OCI-LY3 (cell line): ENCODE results near the gene APOL4.

Experiments
- H2AFZ ChIP-seq: fragments of 200-600, 300-600 bp; shearing (Covaris generic); 2 replicates; pipeline ENCODE4 v1.6.0; 2014; ENCODE audit warnings: antibody characterized with exemption, low read depth, low read length
- H3K27ac ChIP-seq: fragments of 200-600, 300-600 bp; sonication (generic); 2 replicates; pipeline ENCODE4 v1.5.1; 2014; ENCODE audit warnings: mild to moderate bottlenecking, low read length, moderate library complexity, mixed read lengths
- H3K27me3 ChIP-seq: fragments of 200-600, 300-600 bp; sonication (generic); 2 replicates; pipeline ENCODE4 v1.6.1; 2014; ENCODE audit warnings: low read depth, low read length, mixed read lengths
- H3K36me3 ChIP-seq: fragments of 200-600, 300-600 bp; sonication (generic); replicated peaks from 2 replicates; pipeline ENCODE3; 2014; ENCODE audit warnings: low read depth, low read length, mixed read lengths
- H3K4me1 ChIP-seq: fragments of 300-600, 200-600 bp; sonication (generic); 2 replicates; pipeline ENCODE4 v1.6.1; 2014; ENCODE audit warnings: low read length, mixed read lengths
- H3K4me2 ChIP-seq: fragments of 200-600, 300-600 bp; sonication (generic); 2 replicates; pipeline ENCODE4 v1.6.1; 2014; ENCODE audit warnings: low read length, mixed read lengths
- H3K4me3 ChIP-seq: fragments of 300-600, 200-600 bp; sonication (generic); 2 replicates; pipeline ENCODE4 v1.5.1; 2014; ENCODE audit warnings: antibody characterized with exemption, mild to moderate bottlenecking, low read length, moderate library complexity
- H3K79me2 ChIP-seq: fragments of 300-600, 200-600 bp; shearing (Covaris generic); 2 replicates; pipeline ENCODE4 v1.6.1; 2014; ENCODE audit warnings: mild to moderate bottlenecking, low read length, mixed read lengths
- H3K9ac ChIP-seq: fragments of 300-600, 200-600 bp; shearing (Covaris generic); 2 replicates; pipeline ENCODE4 v1.6.0; 2014; ENCODE audit warnings: mild to moderate bottlenecking, low read length, moderate library complexity
- H3K9me3 ChIP-seq: fragments of 200-600, 300-600 bp; shearing (Covaris generic); 2 replicates; pipeline ENCODE4 v1.6.1; 2014; ENCODE audit warnings: low read length, mixed read lengths; ENCODE audit not compliant: insufficient read depth
- H4K20me1 ChIP-seq: fragments of 200-600, 300-600 bp; sonication (generic); 2 replicates; pipeline ENCODE4 v1.6.1; 2016; ENCODE audit warnings: low read length, mixed read lengths; ENCODE audit not compliant: insufficient read depth
- EZH2phosphoT487 ChIP-seq: fragments of 200-600 bp; shearing (Covaris generic); IDR thresholded peaks from 2 replicates; pipeline ENCODE4 v1.6.1; 2018; ENCODE audit warnings: antibody characterized with exemption, mixed run types, low read depth
- TF ChIP-seq, protein P1 (sequence below): fragments of 200-600, 300-600 bp; sonication (generic); IDR thresholded peaks from 2 replicates; pipeline ENCODE4 v1.5.1; 2014; ENCODE audit warnings: antibody characterized with exemption, low read length, low read depth

Gene APOL4

DNA sequence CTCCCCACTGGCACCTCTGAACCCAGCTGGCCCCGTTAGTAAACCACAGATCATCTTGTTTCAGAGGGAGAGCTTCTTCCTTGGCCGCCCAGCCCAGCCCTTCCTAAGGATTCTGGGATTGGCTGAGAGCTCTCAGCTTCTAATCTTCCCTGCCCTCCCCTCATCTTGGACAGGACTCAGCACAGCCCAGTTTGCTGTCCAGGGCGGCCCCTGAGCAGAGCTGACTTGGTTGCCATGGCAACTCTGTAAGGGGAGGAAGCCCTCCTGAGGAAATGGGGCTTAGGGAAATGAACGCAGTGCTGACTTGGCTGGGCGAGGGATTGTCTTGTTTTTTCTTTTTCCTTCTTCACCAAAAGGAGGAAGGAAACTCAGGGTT lies 4.6 kb downstream of the APOL4 start:
- no peak overlapping the region for H3K27ac ChIP-seq
- H3K36me3 ChIP-seq, result no peaks in the 10 kb centered on the region
- H4K20me1 ChIP-seq, result no peaks in the 10 kb centered on the region
- TF ChIP-seq, protein P1, sequence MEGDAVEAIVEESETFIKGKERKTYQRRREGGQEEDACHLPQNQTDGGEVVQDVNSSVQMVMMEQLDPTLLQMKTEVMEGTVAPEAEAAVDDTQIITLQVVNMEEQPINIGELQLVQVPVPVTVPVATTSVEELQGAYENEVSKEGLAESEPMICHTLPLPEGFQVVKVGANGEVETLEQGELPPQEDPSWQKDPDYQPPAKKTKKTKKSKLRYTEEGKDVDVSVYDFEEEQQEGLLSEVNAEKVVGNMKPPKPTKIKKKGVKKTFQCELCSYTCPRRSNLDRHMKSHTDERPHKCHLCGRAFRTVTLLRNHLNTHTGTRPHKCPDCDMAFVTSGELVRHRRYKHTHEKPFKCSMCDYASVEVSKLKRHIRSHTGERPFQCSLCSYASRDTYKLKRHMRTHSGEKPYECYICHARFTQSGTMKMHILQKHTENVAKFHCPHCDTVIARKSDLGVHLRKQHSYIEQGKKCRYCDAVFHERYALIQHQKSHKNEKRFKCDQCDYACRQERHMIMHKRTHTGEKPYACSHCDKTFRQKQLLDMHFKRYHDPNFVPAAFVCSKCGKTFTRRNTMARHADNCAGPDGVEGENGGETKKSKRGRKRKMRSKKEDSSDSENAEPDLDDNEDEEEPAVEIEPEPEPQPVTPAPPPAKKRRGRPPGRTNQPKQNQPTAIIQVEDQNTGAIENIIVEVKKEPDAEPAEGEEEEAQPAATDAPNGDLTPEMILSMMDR, result no peak
- no peak for TF ChIP-seq EZH2phosphoT487
- no peaks in the 10 kb centered on the region for H3K9me3 ChIP-seq
- H3K27me3 ChIP-seq, result peaks cover 30% of the 10 kb centered on the region
- peaks cover 15% of the 10 kb centered on the region for H3K4me1 ChIP-seq
- H3K9ac ChIP-seq, result no peak overlapping the region
- no peak overlapping the region for H3K4me3 ChIP-seq
- H3K4me2 ChIP-seq, result no peak overlapping the region
- no peaks in the 10 kb centered on the region for H3K79me2 ChIP-seq
- no peak overlapping the region for H2AFZ ChIP-seq

DNA sequence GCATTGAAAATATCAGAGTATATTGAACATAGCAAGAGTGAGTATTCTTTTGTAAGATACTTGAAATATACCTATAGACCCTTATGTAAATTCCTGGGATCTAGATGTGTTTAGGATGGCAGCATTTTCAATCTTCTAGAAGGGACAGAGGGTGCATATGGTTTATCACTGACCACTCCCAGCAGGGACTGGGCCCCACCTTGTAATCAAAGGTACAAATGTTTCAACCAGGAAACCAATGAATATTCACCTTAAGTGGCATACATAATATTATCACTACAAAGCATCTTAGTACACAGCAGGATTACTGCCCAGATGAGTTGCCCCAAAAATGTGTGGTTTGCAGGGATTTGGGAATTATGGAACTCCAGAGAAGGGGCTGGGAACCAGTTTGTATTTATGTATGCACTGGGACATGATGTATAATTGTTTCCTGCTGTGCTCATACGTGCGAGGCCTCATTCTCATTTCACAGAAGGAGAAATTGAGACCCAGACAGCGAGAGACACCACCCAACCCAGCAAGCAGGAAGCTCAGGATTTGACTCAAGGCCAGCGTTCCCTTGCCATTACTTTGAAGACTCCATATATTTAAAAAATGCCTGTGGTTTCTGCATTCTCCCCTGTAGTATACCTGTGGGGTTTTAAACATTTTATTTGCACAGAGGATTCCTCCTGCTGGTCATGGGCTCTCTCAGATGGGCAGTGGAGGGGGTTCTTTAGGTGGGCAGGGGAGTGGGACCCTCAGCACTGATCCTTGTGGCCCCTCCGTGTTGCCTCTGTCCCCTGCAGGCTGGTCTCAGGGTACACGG lies 5.2 kb downstream of the APOL4 start:
- Histone ChIP-seq H3K4me2 (no peak overlapping the region), H3K4me3 (no peak overlapping the region)
- no peak for TF ChIP-seq EZH2phosphoT487
- TF ChIP-seq, protein P1, result no peak

DNA sequence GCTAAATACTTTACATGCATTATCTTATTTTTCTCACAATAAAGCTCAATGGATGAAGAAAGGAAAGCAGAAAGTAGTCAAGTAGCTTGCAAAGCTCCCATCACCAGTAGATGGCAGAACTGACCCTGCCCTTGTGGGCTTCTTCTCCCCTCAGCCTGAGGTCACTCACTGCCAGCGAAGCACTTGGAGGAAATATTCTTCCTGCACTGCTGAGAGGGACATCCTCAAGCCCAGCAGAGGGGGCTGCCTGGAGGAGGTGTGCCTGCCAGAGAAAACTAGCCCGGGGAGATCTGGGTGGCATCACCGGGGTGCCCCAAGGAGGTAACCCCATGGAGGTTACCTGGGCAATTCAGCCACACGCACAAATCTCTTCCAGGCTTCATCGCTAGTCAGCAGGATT lies 6.6 kb downstream of the APOL4 start:
- H3K4me2 ChIP-seq, result no peak overlapping the region
- H3K79me2 ChIP-seq, result no peaks in the 10 kb centered on the region
- no peaks in the 10 kb centered on the region for H3K9me3 ChIP-seq
- no peak overlapping the region for H3K27ac ChIP-seq
- no peak overlapping the region for H2AFZ ChIP-seq
- TF ChIP-seq EZH2phosphoT487, result no peak
- TF ChIP-seq, protein P1, result peak; percentile 90
- H3K4me3 ChIP-seq, result no peak overlapping the region
- H3K27me3 ChIP-seq, result peaks cover 36% of the 10 kb centered on the region
- peaks cover 15% of the 10 kb centered on the region for H3K4me1 ChIP-seq
- H3K36me3 ChIP-seq, result no peaks in the 10 kb centered on the region
- H4K20me1 ChIP-seq, result no peaks in the 10 kb centered on the region
- H3K9ac ChIP-seq, result no peak overlapping the region

More for the DNA sequence above, 5.2 kb downstream of the APOL4 start:
- no peaks in the 10 kb centered on the region for H3K79me2 ChIP-seq
- peaks cover 31% of the 10 kb centered on the region for H3K27me3 ChIP-seq
- no peak overlapping the region for H3K9ac ChIP-seq
- H3K27ac ChIP-seq, result no peak overlapping the region
- H2AFZ ChIP-seq, result no peak overlapping the region
- no peaks in the 10 kb centered on the region for H4K20me1 ChIP-seq
- H3K36me3 ChIP-seq, result no peaks in the 10 kb centered on the region
- no peaks in the 10 kb centered on the region for H3K9me3 ChIP-seq
- H3K4me1 ChIP-seq, result peaks cover 15% of the 10 kb centered on the region

DNA sequence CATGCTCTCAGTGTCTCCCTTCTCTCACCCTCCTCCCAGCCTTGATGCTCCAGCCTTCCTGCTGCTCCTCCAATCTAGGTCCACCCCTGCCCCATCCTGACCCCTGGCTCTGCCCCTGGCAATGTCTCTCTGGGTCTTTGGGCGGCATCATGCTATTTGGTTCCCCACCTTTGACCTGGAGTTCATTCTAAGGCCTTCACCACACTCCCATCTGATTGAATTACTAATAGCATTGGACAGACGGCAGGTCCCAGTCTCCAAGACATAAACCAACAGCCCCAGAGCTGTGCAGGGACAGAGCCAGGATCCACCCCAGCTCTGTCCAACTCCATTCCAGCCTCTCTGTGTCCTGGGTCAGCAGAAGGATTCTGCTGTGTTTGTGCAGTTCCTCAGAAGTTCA lies 7.2 kb downstream of the APOL4 start:
- no peak overlapping the region for H3K4me3 ChIP-seq
- H3K36me3 ChIP-seq, result no peaks in the 10 kb centered on the region
- no peaks in the 10 kb centered on the region for H3K79me2 ChIP-seq
- H3K9ac ChIP-seq, result no peak overlapping the region
- no peak overlapping the region for H3K27ac ChIP-seq
- no peak overlapping the region for H3K4me2 ChIP-seq
- no peaks in the 10 kb centered on the region for H4K20me1 ChIP-seq
- H2AFZ ChIP-seq, result no peak overlapping the region
- H3K9me3 ChIP-seq, result no peaks in the 10 kb centered on the region
- TF ChIP-seq EZH2phosphoT487, result no peak
- TF ChIP-seq, protein P1, result no peak
- peaks cover 41% of the 10 kb centered on the region for H3K27me3 ChIP-seq
- peaks cover 15% of the 10 kb centered on the region for H3K4me1 ChIP-seq
